ENCODE results near the gene SLC13A3. TPM values are rescaled to one million over a fixed set of nuclear protein-coding genes. Genes with fewer than 3 reads are reported as not detected.

Gene SLC13A3
- total and polyA plus RNA-seq, 2 of the 4 experiments (the other 2 are of a cell fraction), result 2.5 to 4.2 TPM

GRCh38 chr20:46629341-46629740 is 21.9 kb downstream of the SLC13A3 start:
- H3K9ac ChIP-seq (ENCODE audit: low read depth, low read length), result no peak overlapping the region
- H2AK9ac ChIP-seq (replicated peaks; ENCODE audit: low read depth, low read length, poor library complexity), result no peak overlapping the region
- TF ChIP-seq RAD21 (IDR thresholded peaks at IDR 0.05; ENCODE audit: low read length), result no peak
- no peaks in the 10 kb centered on the region for H3K36me3 ChIP-seq (ENCODE audit: control insufficient read depth, insufficient read depth, low read length)
- no peak for DNase-seq
- no peak overlapping the region for H2BK120ac ChIP-seq (ENCODE audit: low read depth, low read length)
- H4K91ac ChIP-seq (ENCODE audit: insufficient read depth, low read depth, low read length), result no peak overlapping the region
- H2BK20ac ChIP-seq (ENCODE audit: low read depth, low read length), result no peak overlapping the region
- no peak overlapping the region for H3K4me3 ChIP-seq (ENCODE audit: insufficient read depth, low read depth, low read length)
- ATAC-seq (ENCODE audit: low read depth), result no peak
- ChIA-PET POLR2A (ENCODE audit: unreplicated experiment) (no interaction called here), CTCF (no interaction called here)
- no peak overlapping the region for H2BK15ac ChIP-seq (ENCODE audit: low read depth, low read length)
- H4K8ac ChIP-seq (ENCODE audit: low read depth in 2 of 2, low read length in 2 of 2), result no peak overlapping the region
- H3K56ac ChIP-seq (ENCODE audit: extremely low read depth, insufficient read depth, low read length), result no peak overlapping the region
- H3K9me1 ChIP-seq (ENCODE audit: insufficient read depth, low read length), result no peaks in the 10 kb centered on the region
- H3K18ac ChIP-seq (ENCODE audit: low read depth, low read length), result no peak overlapping the region
- peaks cover 5% of the 10 kb centered on the region; the same call in 1 of the 2 replicates for H3K9me3 ChIP-seq (ENCODE audit: control insufficient read depth, insufficient read depth, low read length)
- H3K27me3 ChIP-seq (ENCODE audit: control insufficient read depth, insufficient read depth, low read length), result no peaks in the 10 kb centered on the region; the same call in 1 of the 2 replicates
- BruUV-seq (replicated peaks), result no TSS peak
- no peak overlapping the region for H2BK5ac ChIP-seq (ENCODE audit: low read depth, low read length, poor library complexity, severe bottlenecking)
- intact Hi-C loops (cut with micrococcal nuclease), result no loop called here
- dilution Hi-C loops (cut with HindIII; ENCODE audit: low sequenced_read_pairs, unreplicated experiment), result no loop called here
- H3K4me2 ChIP-seq (ENCODE audit: low read depth, low read length), result no peak overlapping the region
- H3K23ac ChIP-seq (ENCODE audit: low read depth, low read length), result no peak overlapping the region
- in situ Hi-C loops (cut with MboI; ENCODE audit: low sequenced_read_pairs), result no loop called here
- H3K4me1 ChIP-seq (ENCODE audit: control insufficient read depth, insufficient read depth, low read length), result no peaks in the 10 kb centered on the region
- H3K14ac ChIP-seq (replicated peaks; ENCODE audit: low read depth, low read length), result no peak overlapping the region
- no peak overlapping the region for H2AK5ac ChIP-seq (ENCODE audit: low read depth, low read length)
- H4K5ac ChIP-seq (ENCODE audit: low read depth, low read length), result no peak overlapping the region
- H3K4ac ChIP-seq (ENCODE audit: low read depth, low read length), result no peak overlapping the region
- H2AFZ ChIP-seq (replicated peaks; ENCODE audit: low read length, poor library complexity), result no peak overlapping the region
- H3K27ac ChIP-seq (ENCODE audit: insufficient read depth, low read length), result no peak overlapping the region
- H4K20me1 ChIP-seq (ENCODE audit: insufficient read depth, low read length), result no peaks in the 10 kb centered on the region
- H3K79me1 ChIP-seq (ENCODE audit: low read depth in 1 of 2, low read length in 2 of 2), result no peaks in the 10 kb centered on the region
